H1 (cell line): ENCODE measurements around the gene KLHL2. TPM values are rescaled to one million over a fixed set of nuclear protein-coding genes. Genes with fewer than 3 reads are reported as not detected.
A peak's percentile ranks its signal among the peaks of the same experiment; 100 is the strongest.
"Not testable (repeated sequence)": the region's sequence is repeated elsewhere in the genome, so short reads cannot be mapped to it uniquely, and the experiment has no call there.

ENCODE experiments used
- CTCF ChIA-PET: fragments of 300-600 bp; sonication (Branson Sonifier 250); formaldehyde crosslinking; loops from one replicate; lab custom pipeline; 2021; ENCODE audit not compliant: partially characterized antibody; lab: Charles Lee
- POLR2A ChIA-PET: fragments of 300-600 bp; sonication (Branson Sonifier 250); formaldehyde crosslinking; loops from one replicate; lab custom pipeline; 2021; ENCODE audit warnings: inconsistent platforms; ENCODE audit not compliant: partially characterized antibody; lab: Charles Lee
- DNase-seq, 2 experiments: peaks; one replicate each; pipeline versions ENCODE4 v3.0.0 to v3.0.0-alpha.2; 2010 to 2022; ENCODE audit warnings: low spot score in 2 of 2, low read depth in 1 of 2, mixed read lengths in 1 of 2
- FAIRE-seq: peaks from 2 replicates; lab custom pipeline; 2011; peaks lifted over from hg19 to GRCh38; lab: Jason Lieb, UNC
- H2AFZ ChIP-seq: 2 replicates; pipeline ENCODE4 v1.8.1; 2012; ENCODE audit warnings: low read length, inconsistent platforms
- H2AK5ac ChIP-seq: 2 replicates; pipeline ENCODE4 v1.6.1; 2013; ENCODE audit warnings: low read depth, low read length
- H2BK120ac ChIP-seq: replicated peaks from 2 replicates; pipeline ENCODE3; 2013; ENCODE audit warnings: low read depth, low read length, inconsistent platforms
- H2BK12ac ChIP-seq: 2 replicates; pipeline ENCODE4 v1.6.1; 2013; ENCODE audit warnings: low read depth, low read length
- H2BK15ac ChIP-seq: 2 replicates; pipeline ENCODE4 v1.6.1; 2013; ENCODE audit warnings: low read length
- H2BK20ac ChIP-seq: 2 replicates; pipeline ENCODE4 v1.6.1; 2013; ENCODE audit warnings: low read length
- H2BK5ac ChIP-seq: 2 replicates; pipeline ENCODE4 v1.6.1; 2013; ENCODE audit warnings: low read depth, low read length
- H3K14ac ChIP-seq: 2 replicates; pipeline ENCODE4 v1.6.1; 2013; ENCODE audit warnings: inconsistent platforms; ENCODE audit not compliant: insufficient read length
- H3K18ac ChIP-seq: 2 replicates; pipeline ENCODE4 v1.6.1; 2013; ENCODE audit warnings: low read length; ENCODE audit errors: extremely low read depth
- H3K23ac ChIP-seq: 2 replicates; pipeline ENCODE4 v1.6.1; 2013; ENCODE audit warnings: inconsistent platforms; ENCODE audit not compliant: insufficient read length
- H3K23me2 ChIP-seq: 2 replicates; pipeline ENCODE4 v1.6.1; 2013; ENCODE audit warnings: low read depth, low read length
- H3K27ac ChIP-seq: 2 replicates; pipeline ENCODE4 v1.6.1; 2011; ENCODE audit warnings: low read depth, low read length, inconsistent platforms
- H3K27me3 ChIP-seq, 4 experiments: replicated peaks in 1 of 4; 1 replicate in 1 of 4; 2 replicates in 3 of 4; pipeline versions ENCODE4 v1.6.1 to v1.8.1; 2011 to 2013; ENCODE audit warnings: low read length in 3 of 4, mild to moderate bottlenecking in 3 of 4, inconsistent platforms in 2 of 4, mixed read lengths in 2 of 4, moderate library complexity in 1 of 4; ENCODE audit not compliant: control insufficient read depth in 3 of 4, insufficient read depth in 3 of 4; ENCODE audit errors: extremely low read depth in 1 of 4
- H3K36me3 ChIP-seq, 4 experiments: 2 replicates each; pipeline versions ENCODE4 v1.6.1 to v1.8.1; 2011 to 2013; ENCODE audit warnings: mild to moderate bottlenecking in 4 of 4, low read length in 3 of 4, moderate library complexity in 2 of 4, control low read depth in 1 of 4, inconsistent platforms in 1 of 4; ENCODE audit not compliant: insufficient read depth in 4 of 4, control insufficient read depth in 2 of 4
- H3K4ac ChIP-seq: replicated peaks from 2 replicates; pipeline ENCODE3; 2013; ENCODE audit warnings: low read length, low read depth, mixed read lengths, inconsistent platforms; ENCODE audit not compliant: insufficient read length
- H3K4me1 ChIP-seq, 4 experiments: replicated peaks in 1 of 4; 1 replicate in 1 of 4; 2 replicates in 3 of 4; pipeline versions ENCODE4 v1.6.1 to v1.8.1; 2011 to 2013; ENCODE audit warnings: low read length in 3 of 4, inconsistent platforms in 2 of 4, mixed read lengths in 1 of 4; ENCODE audit not compliant: insufficient read depth in 4 of 4, control insufficient read depth in 3 of 4
- H3K4me2 ChIP-seq, 2 experiments: 2 replicates each; pipeline versions ENCODE4 v1.6.1 to v1.8.1; 2011 to 2013; ENCODE audit warnings: low read depth in 2 of 2, low read length in 2 of 2, control low read depth in 1 of 2, inconsistent platforms in 1 of 2, mild to moderate bottlenecking in 1 of 2; ENCODE audit not compliant: insufficient read depth in 1 of 2
- H3K4me3 ChIP-seq, 4 experiments: fragments of 200-600, 300-600 bp in 1 of 4; sonication (generic), shearing (Covaris generic), sonication (Bioruptor Twin) in 1 of 4; 2 replicates each; pipeline versions ENCODE4 v1.5.1 to v1.8.1; 2011 to 2016; ENCODE audit warnings: low read length in 4 of 4, low read depth in 3 of 4, control low read depth in 2 of 4, inconsistent platforms in 2 of 4, mild to moderate bottlenecking in 2 of 4, mixed read lengths in 1 of 4, moderate library complexity in 1 of 4; ENCODE audit not compliant: insufficient read depth in 2 of 4; ENCODE audit errors: extremely low read depth in 1 of 4
- H3K56ac ChIP-seq: replicated peaks from 2 replicates; pipeline ENCODE3; 2013; ENCODE audit warnings: low read depth, mild to moderate bottlenecking, mixed read lengths, low read length, inconsistent platforms; ENCODE audit not compliant: insufficient read length
- H3K79me1 ChIP-seq: 2 replicates; pipeline ENCODE4 v1.6.1; 2013; ENCODE audit warnings: low read depth, low read length, control low read depth
- H3K79me2 ChIP-seq, 2 experiments: 2 replicates each; pipeline versions ENCODE4 v1.6.1 to v1.8.1; 2012 to 2013; ENCODE audit warnings: low read length in 2 of 2, mild to moderate bottlenecking in 2 of 2, inconsistent platforms in 1 of 2; ENCODE audit not compliant: insufficient read depth in 2 of 2, control insufficient read depth in 1 of 2
- H3K9ac ChIP-seq, 4 experiments: replicated peaks in 1 of 4; 1 replicate in 1 of 4; 2 replicates in 3 of 4; pipeline versions ENCODE4 v1.6.1 to v1.8.1; 2011 to 2013; ENCODE audit warnings: low read depth in 3 of 4, low read length in 3 of 4, control low read depth in 2 of 4, mild to moderate bottlenecking in 2 of 4, moderate library complexity in 2 of 4, inconsistent platforms in 1 of 4; ENCODE audit errors: extremely low read depth in 1 of 4
- H3K9me3 ChIP-seq, 2 experiments: 2 replicates each; pipeline versions ENCODE4 v1.6.1 to v1.8.1; 2012 to 2013; ENCODE audit warnings: mild to moderate bottlenecking in 2 of 2, moderate library complexity in 2 of 2, control low read depth in 1 of 2, inconsistent platforms in 1 of 2, low read depth in 1 of 2, low read length in 1 of 2, mixed read lengths in 1 of 2; ENCODE audit not compliant: insufficient read depth in 2 of 2
- H4K20me1 ChIP-seq, 2 experiments: replicated peaks in 1 of 2; 2 replicates each; pipeline versions ENCODE3 to v1.8.1; 2011 to 2013; ENCODE audit warnings: inconsistent platforms in 2 of 2, low read length in 2 of 2, mild to moderate bottlenecking in 1 of 2; ENCODE audit not compliant: insufficient read depth in 2 of 2, control insufficient read depth in 1 of 2
- H4K5ac ChIP-seq: 2 replicates; pipeline ENCODE4 v1.6.1; 2013; ENCODE audit warnings: low read length, low read depth, mixed read lengths, inconsistent platforms; ENCODE audit not compliant: insufficient read length
- H4K8ac ChIP-seq: 2 replicates; pipeline ENCODE4 v1.8.0; 2013; ENCODE audit warnings: mild to moderate bottlenecking, moderate library complexity, low read length, inconsistent platforms; ENCODE audit not compliant: insufficient read depth; ENCODE audit errors: extremely low read depth
- H4K91ac ChIP-seq: replicated peaks from 2 replicates; pipeline ENCODE3; 2013; ENCODE audit warnings: low read length, mixed read lengths, inconsistent platforms; ENCODE audit not compliant: insufficient read length
- WGBS, 2 experiments: shearing (Covaris generic) in 1 of 2; methylation state at CpG; one replicate each; pipeline versions ENCODE4 v1.1.6 to v1.1.7; 2013 to 2015; ENCODE audit warnings: low lambda C conversion rate in 2 of 2, mixed read lengths in 2 of 2, inconsistent platforms in 1 of 2, low coverage in 1 of 2, missing lambda C conversion rate in 1 of 2; ENCODE audit not compliant: insufficient replicate concordance in 2 of 2, insufficient coverage in 1 of 2, insufficient read length in 1 of 2; ENCODE audit errors: extremely low coverage in 1 of 2, missing lambda C conversion rate in 1 of 2; 5-methylcytosine and 5-hydroxymethylcytosine counted together
- polyA plus RNA-seq, 7 experiments: library from polyadenylated mRNA; depleted of rRNA in 3 of 7; stranded (reverse) in 5 of 7; unstranded in 2 of 7; fragments of >200 nt in 5 of 7; fragments of 200-250 nt in 2 of 7; gene quantifications; 1 replicate in 5 of 7; 2 replicates in 1 of 7; 4 replicates in 1 of 7; pipeline versions ENCODE4 v1.2.1 to v1.2.3, GENCODE V29; 2011 to 2013; ENCODE audit warnings: missing spikeins in 2 of 7, mixed read lengths in 2 of 7
- total RNA-seq: library from RNA; stranded (reverse); fragmentation: NEBNext Ultra II Directional; extraction: Animal tissue kit (Norgen Biotek cat#: 25700); gene quantifications from 2 replicates; pipeline ENCODE4 v1.2.1, GENCODE V29; 2021

Gene KLHL2
- total and polyA plus RNA-seq, 2 of the 8 experiments (the other 6 are each of a cell fraction or from before 2014, with no cell fraction given) = 5.2 to 12.0 TPM

DNA sequence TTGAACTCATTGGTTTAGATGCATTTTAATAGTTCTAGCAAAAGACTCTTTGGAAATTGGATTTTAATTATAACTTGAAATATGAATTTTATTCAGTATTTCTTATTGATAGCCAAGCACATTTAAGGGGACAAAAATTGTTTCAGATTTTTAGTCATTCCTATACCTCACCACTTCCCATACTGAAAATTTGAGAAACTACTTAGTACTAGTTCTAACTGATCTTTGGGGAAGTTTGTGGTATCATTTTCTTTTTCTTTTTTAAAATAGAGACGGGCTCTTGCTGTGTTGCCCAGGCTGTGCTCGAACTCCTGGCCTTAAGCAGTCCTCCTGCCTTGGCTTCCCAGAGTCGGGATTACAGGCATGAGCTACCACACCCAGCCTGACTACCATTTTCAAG, 68.0 kb downstream of the KLHL2 start:
- FAIRE-seq, H3K27me3 ChIP-seq, H3K14ac ChIP-seq, H2AFZ ChIP-seq, H4K20me1 ChIP-seq, H2BK120ac ChIP-seq, H2BK20ac ChIP-seq, H3K36me3 ChIP-seq, H4K8ac ChIP-seq, H3K79me1 ChIP-seq, POLR2A ChIA-PET, H3K27ac ChIP-seq, H3K4me3 ChIP-seq, H4K5ac ChIP-seq, H2BK15ac ChIP-seq, H2AK5ac ChIP-seq, H3K4me1 ChIP-seq, H3K9me3 ChIP-seq, DNase-seq, H4K91ac ChIP-seq, H3K79me2 ChIP-seq, H3K4ac ChIP-seq, H3K23me2 ChIP-seq, H3K23ac ChIP-seq, H2BK12ac ChIP-seq, CTCF ChIA-PET, H3K9ac ChIP-seq, H3K18ac ChIP-seq, H2BK5ac ChIP-seq, H3K4me2 ChIP-seq, H3K56ac ChIP-seq: not testable (repeated sequence)
- WGBS, 2 experiments = 100% methylated on average over 1 of the region's 3 CpGs; no CpG with 5 or more reads in 1 of the 2 experiments

DNA sequence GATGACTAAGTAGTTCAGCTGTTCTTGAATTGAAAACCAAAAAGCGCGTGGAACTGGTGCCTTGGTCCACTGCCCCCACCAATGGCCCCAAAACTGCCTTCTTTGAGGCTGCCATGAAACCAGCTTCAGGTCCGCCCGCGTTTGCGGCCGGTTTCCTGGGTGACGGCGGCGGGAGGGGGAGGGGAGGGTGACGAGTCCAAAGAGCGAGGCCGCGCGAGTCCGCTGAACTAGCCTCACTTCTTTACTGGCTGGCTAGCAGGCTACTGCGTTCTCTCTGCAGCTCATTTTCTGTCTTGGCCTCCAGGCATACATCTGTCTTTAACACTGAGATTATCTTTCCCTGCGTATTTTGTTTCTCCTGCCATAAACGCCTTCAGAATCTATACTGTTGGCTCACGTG, 72.2 kb downstream of the KLHL2 start:
- H3K56ac ChIP-seq, DNase-seq, H2BK120ac ChIP-seq, H3K79me2 ChIP-seq, H2AK5ac ChIP-seq, H2BK5ac ChIP-seq, CTCF ChIA-PET, H3K18ac ChIP-seq, H3K23ac ChIP-seq, H4K5ac ChIP-seq, H3K4me2 ChIP-seq, H3K36me3 ChIP-seq, H2BK12ac ChIP-seq, H4K8ac ChIP-seq, H3K23me2 ChIP-seq, H3K4ac ChIP-seq, H3K4me3 ChIP-seq, H3K79me1 ChIP-seq, H4K20me1 ChIP-seq, H3K4me1 ChIP-seq, H3K27me3 ChIP-seq, H2BK15ac ChIP-seq, FAIRE-seq, POLR2A ChIA-PET, H2BK20ac ChIP-seq, H3K27ac ChIP-seq, H2AFZ ChIP-seq, H4K91ac ChIP-seq, H3K14ac ChIP-seq: not testable (repeated sequence)
- H3K9me3 ChIP-seq = peaks cover 3 to 11% of the 10 kb centered on the region in 2 experiments; a peak in 3 of 4 replicates
- 90% methylated on average over 17 of the region's 20 CpGs; no CpG with 5 or more reads in 1 of the 2 experiments for WGBS, 2 experiments
- peak overlapping the region in 1 of 4 experiments; percentile 34; a peak in 1 of 7 replicates for H3K9ac ChIP-seq
